Measurements from ENCODE around the gene LTV1.

The LTV1 gene

GRCh38 chr6:143885116-143885515 is 42.0 kb downstream of the LTV1 start:
- DNase-seq (ENCODE audit: low read depth), result no peak

GRCh38 chr6:143894655-143895054 is 51.5 kb downstream of the LTV1 start:
- DNase-seq (ENCODE audit: low read depth), result no peak

- no peak for DNase-seq (ENCODE audit: low read depth)
These were observed 53.2 kb downstream of the LTV1 start for GRCh38 chr6:143896126-143896860.

- no peak for DNase-seq (ENCODE audit: low read depth)
These were observed 57.2 kb downstream of the LTV1 start for GRCh38 chr6:143900358-143900757.

- DNase-seq (ENCODE audit: low read depth), result no peak
These were observed 59.0 kb downstream of the LTV1 start for GRCh38 chr6:143901885-143902750.

- DNase-seq (ENCODE audit: low read depth), result no peak
These were observed 59.7 kb downstream of the LTV1 start for GRCh38 chr6:143902827-143903226.

- DNase-seq (ENCODE audit: low read depth), result no peak
These were observed 67.9 kb downstream of the LTV1 start for GRCh38 chr6:143911028-143911427.

- no peak for DNase-seq (ENCODE audit: low read depth)
These were observed 69.5 kb downstream of the LTV1 start for GRCh38 chr6:143912671-143913070.

Data from HS-5 (cell line).